GM10847 (cell line): ENCODE results near the gene E2F1.

Source experiments
- POLR2A ChIP-seq: IDR thresholded peaks from 2 replicates; pipeline ENCODE4 v1.6.1; 2011; ENCODE audit not compliant: insufficient read length; ENCODE audit errors: extremely low read depth

E2F1 gene

DNA sequence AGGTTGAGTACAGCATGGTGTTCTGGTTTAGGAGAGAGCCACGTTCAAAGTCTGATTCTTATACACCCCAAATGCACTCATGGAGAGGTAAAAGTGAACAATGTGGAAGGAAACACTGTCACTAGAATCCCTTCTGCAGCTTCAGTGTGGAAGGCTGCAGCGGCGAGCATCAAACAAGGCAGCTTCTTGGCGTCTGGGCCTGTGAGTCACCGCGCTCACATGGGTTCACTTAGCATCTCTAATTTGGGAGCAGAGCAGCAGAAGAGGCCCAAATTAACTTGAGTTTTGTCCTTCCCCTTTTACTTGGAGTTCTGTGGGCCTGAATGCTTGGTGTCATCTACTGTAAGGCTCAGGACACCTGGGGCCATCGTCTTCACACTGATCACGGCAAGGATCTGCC lies 10.9 kb upstream of the E2F1 start:
- no peak for TF ChIP-seq POLR2A

- no peak for TF ChIP-seq POLR2A
Measured at GRCh38 chr20:33696448-33696847, 10.3 kb upstream of the E2F1 start.

- TF ChIP-seq POLR2A = no peak
Measured at GRCh38 chr20:33694639-33695012, 8.4 kb upstream of the E2F1 start.

GRCh38 chr20:33693741-33694638 lies 7.8 kb upstream of the E2F1 start:
- TF ChIP-seq POLR2A = no peak

- no peak for TF ChIP-seq POLR2A
Measured at GRCh38 chr20:33693289-33693688, 7.1 kb upstream of the E2F1 start.

- no peak for TF ChIP-seq POLR2A
Measured at GRCh38 chr20:33689973-33690372, 3.8 kb upstream of the E2F1 start.

- TF ChIP-seq POLR2A = no peak
Measured at GRCh38 chr20:33689493-33689892, 3.3 kb upstream of the E2F1 start.

GRCh38 chr20:33688938-33689424 lies 2.8 kb upstream of the E2F1 start:
- no peak for TF ChIP-seq POLR2A

- TF ChIP-seq POLR2A = no peak
Measured at GRCh38 chr20:33687993-33688937, 2.1 kb upstream of the E2F1 start.

DNA sequence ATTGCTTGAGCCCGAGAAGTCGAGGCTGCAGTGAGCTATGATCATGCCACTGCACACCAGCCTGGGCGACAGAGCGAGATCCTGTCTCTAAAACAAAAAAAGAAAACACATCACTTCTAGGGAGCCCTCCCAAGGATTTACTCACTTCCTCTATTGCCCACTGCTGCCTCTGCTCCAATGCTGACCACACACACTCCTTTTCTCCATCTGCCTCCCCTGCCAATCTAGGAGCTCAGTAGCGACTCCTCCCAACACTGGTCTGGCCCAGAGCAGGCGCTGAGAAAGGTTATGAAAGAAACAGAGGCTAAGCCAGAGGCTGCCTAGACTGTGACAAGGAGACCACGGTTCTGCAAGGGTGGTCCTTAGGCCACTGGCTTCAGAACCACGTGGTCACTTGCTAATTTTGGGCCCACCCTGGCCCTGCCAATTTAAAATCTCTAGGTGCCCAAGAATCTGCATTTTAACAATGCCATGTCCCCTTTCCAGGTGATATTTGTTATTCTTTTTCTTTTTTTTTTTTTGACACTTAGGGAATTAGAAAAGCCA lies 1.3 kb upstream of the E2F1 start:
- TF ChIP-seq POLR2A = no peak

DNA sequence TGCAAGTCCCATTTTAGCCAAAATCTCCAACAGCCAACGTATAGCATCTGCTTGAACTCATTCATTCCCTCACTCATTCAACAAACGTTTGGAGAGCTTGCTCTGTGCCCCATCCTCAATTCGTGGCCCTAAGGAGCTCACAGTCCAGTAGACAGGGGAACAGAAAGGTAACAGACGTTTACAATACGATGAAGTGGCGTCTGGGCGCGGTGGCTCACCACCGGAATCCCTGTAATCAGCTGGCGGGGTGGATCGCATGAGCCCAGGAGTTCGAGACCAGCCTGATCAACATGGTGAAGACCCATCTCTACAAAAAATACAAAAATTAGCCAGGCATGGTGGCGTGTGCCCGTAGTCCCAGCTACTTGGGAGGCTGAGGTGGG lies 790 bp upstream of the E2F1 start:
- TF ChIP-seq POLR2A = no peak

- peak; percentile 40 for TF ChIP-seq POLR2A
Measured at GRCh38 chr20:33685328-33686099, 671 bp downstream of the E2F1 start.

DNA sequence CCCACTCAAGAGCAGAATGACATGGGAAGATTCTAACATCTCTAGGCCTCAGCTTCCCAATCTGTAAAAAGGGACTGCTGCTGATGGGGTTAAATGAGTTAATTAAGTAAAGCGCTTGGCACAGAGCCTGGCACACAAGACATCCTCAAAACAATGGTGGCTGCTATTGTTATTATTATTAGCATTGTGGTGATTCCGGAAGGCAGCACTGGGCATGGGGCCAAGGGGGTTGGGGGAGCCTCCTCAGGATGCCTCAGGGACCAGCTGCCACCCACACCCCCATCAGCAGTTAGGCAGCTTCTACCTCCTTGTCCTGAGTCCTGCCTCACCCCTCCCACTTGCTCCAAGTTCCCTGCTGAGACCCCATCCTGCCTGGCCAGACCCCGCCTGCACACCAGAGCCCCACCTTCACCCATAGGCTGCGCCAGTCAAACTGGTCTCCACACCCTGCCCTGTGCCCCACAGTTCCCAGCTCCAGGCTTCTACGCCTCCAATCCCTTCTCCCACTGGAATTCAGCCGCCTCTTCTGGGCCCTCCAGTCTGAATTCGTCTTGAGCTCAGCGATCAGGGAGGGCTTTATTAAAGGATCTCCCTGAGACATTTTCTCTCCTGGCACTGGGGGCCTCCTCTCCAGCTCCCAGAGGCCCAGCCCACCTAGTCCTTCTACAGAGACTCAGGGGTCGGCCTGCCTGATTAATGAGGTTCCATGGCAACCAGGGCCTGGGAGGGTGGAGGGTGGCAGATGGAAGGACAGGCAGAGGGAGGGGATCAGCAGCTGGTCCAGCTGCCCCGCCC lies 1.5 kb downstream of the E2F1 start:
- no peak for TF ChIP-seq POLR2A

GRCh38 chr20:33681728-33682353 lies 4.3 kb downstream of the E2F1 start:
- no peak for TF ChIP-seq POLR2A
